ENCODE results near the gene SF3B5. TPM values are rescaled to one million over a fixed set of nuclear protein-coding genes. Genes with fewer than 3 reads are reported as not detected.

SF3B5 gene
- total RNA-seq, 4 donors from 2014 or later, result 168 to 188 (median 186) TPM

DNA sequence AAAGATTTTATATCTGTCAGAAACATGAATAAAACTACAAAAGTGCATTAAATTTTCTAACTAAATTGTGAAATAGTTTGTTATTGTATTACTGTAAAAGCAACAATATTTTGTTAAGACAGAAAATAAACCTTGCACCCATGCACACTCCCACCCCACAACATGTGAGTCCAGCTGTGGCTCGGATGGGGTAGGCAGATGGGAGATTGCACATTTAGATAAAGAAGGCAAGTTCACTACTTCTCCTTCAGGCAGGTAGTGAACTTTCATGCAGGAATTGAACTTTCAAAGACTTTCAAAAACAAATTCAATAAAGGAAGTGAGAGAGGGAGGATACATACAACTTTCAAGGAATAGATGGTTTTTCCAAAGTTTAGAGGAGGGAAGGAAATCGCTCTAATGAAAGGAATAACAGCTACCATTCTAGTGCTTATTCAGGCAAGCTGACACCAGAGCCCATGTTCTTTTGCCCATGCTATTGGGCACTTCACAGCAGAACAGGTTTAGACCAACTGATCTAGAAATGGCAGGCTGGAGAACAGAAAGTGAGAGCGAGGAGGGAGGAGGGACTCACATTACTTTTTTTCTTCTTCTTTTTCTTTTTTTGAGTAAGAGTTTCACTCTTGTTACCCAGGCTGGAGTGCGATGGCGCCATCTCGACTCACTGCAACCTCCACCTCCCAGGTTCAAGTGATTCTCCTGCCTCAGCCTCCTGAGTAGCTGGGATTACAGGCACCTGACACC, 28.5 kb downstream of the SF3B5 start:
- H3K27ac ChIP-seq, result no peak overlapping the region
- H3K9me3 ChIP-seq, result no peaks in the 10 kb centered on the region
- peaks cover 4% of the 10 kb centered on the region in 2 donors for H3K4me1 ChIP-seq
- DNase-seq (no peak), ATAC-seq (no peak)
- TF ChIP-seq POLR2A (IDR thresholded peaks at IDR 0.05), result no peak
- TF ChIP-seq, protein P1, sequence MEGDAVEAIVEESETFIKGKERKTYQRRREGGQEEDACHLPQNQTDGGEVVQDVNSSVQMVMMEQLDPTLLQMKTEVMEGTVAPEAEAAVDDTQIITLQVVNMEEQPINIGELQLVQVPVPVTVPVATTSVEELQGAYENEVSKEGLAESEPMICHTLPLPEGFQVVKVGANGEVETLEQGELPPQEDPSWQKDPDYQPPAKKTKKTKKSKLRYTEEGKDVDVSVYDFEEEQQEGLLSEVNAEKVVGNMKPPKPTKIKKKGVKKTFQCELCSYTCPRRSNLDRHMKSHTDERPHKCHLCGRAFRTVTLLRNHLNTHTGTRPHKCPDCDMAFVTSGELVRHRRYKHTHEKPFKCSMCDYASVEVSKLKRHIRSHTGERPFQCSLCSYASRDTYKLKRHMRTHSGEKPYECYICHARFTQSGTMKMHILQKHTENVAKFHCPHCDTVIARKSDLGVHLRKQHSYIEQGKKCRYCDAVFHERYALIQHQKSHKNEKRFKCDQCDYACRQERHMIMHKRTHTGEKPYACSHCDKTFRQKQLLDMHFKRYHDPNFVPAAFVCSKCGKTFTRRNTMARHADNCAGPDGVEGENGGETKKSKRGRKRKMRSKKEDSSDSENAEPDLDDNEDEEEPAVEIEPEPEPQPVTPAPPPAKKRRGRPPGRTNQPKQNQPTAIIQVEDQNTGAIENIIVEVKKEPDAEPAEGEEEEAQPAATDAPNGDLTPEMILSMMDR (IDR thresholded peaks at IDR 0.05 in 4 of 5, conservative IDR thresholded peaks at IDR 0.05 in 1 of 5), result no peak
- in situ Hi-C loops (cut with MboI; ENCODE audit: low sequenced_read_pairs in 4 of 4), result no loop called here
- intact Hi-C loops (cut with DNase I; ENCODE audit: low total_unique reads), result no loop called here
- H3K4me3 ChIP-seq, result no peak overlapping the region
- H3K36me3 ChIP-seq, result no peaks in the 10 kb centered on the region
- H3K27me3 ChIP-seq, result peaks cover 8 to 19% (median 19%) of the 10 kb centered on the region in 3 donors

DNA sequence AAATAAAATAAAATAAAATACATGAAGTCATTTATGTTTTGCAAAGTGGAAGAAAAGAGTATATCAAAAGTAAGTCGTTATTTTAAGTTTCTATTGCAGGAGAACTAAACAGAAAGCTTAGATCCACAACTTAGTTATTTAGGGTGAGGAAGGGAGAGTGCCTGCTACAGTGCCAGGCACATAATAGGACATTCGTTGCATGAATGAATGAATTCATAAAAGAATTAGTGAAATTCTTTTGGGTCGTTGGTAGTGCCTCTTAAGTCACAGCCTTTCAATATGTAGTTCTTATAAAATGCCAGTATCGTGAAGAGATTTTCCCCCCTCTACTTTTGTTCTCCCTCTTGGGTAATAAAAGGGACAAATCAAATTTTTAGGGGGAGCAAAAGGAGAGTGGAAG, 29.1 kb downstream of the SF3B5 start:
- Histone ChIP-seq H3K27ac (no peak overlapping the region), H3K27me3 (peaks cover 8 to 19% (median 19%) of the 10 kb centered on the region in 3 donors), H3K4me1 (peaks cover 4% of the 10 kb centered on the region in 2 donors), H3K9me3 (no peaks in the 10 kb centered on the region), H3K4me3 (no peak overlapping the region), H3K36me3 (no peaks in the 10 kb centered on the region)
- TF ChIP-seq, protein P1 (IDR thresholded peaks at IDR 0.05 in 4 of 5, conservative IDR thresholded peaks at IDR 0.05 in 1 of 5), result no peak
- TF ChIP-seq POLR2A (IDR thresholded peaks at IDR 0.05), result no peak
- DNase-seq (no peak), ATAC-seq (no peak)
- intact Hi-C loops (cut with DNase I; ENCODE audit: low total_unique reads), result no loop called here
- in situ Hi-C loops (cut with MboI; ENCODE audit: low sequenced_read_pairs in 4 of 4), result no loop called here

DNA sequence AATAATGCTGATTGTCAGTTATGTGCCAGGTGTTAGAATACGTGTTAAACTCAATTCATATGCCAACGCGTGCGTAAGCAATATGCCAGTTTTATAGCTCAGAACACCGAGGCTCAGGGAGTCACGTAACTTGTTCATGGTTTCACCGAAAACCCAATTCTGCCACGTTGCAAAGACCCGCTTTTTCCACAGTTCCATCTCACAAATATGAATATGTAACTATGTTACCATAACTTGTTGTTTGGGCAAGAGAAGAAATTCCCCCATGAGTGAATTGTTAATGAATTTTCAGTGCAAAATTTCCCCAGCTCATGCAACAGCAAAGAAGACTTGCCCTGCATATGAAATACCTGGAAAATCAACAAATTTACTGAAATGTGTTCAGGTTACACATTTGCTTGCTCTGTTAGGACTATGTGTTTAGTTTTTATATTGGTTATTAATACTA, 30.1 kb downstream of the SF3B5 start:
- in situ Hi-C loops (cut with MboI; ENCODE audit: low sequenced_read_pairs in 4 of 4) (no loop called here), intact Hi-C loops (cut with DNase I; ENCODE audit: low total_unique reads) (loop anchor here (2.0 kb wide), 1 partner anchor 30 kb away; the partner anchor contains the start of gene SF3B5)
- Histone ChIP-seq H3K4me1 (peaks cover 4% of the 10 kb centered on the region in 2 donors), H3K27me3 (peaks cover 8 to 19% (median 19%) of the 10 kb centered on the region in 3 donors), H3K36me3 (no peaks in the 10 kb centered on the region), H3K9me3 (no peaks in the 10 kb centered on the region), H3K4me3 (peak overlapping the region; percentile 57 to 82 (median 74)), H3K27ac (no peak overlapping the region)
- DNase-seq, result no peak
- no peak for ATAC-seq
- no peak for TF ChIP-seq POLR2A (IDR thresholded peaks at IDR 0.05)
- TF ChIP-seq, protein P1 (IDR thresholded peaks at IDR 0.05 in 4 of 5, conservative IDR thresholded peaks at IDR 0.05 in 1 of 5), result no peak

DNA sequence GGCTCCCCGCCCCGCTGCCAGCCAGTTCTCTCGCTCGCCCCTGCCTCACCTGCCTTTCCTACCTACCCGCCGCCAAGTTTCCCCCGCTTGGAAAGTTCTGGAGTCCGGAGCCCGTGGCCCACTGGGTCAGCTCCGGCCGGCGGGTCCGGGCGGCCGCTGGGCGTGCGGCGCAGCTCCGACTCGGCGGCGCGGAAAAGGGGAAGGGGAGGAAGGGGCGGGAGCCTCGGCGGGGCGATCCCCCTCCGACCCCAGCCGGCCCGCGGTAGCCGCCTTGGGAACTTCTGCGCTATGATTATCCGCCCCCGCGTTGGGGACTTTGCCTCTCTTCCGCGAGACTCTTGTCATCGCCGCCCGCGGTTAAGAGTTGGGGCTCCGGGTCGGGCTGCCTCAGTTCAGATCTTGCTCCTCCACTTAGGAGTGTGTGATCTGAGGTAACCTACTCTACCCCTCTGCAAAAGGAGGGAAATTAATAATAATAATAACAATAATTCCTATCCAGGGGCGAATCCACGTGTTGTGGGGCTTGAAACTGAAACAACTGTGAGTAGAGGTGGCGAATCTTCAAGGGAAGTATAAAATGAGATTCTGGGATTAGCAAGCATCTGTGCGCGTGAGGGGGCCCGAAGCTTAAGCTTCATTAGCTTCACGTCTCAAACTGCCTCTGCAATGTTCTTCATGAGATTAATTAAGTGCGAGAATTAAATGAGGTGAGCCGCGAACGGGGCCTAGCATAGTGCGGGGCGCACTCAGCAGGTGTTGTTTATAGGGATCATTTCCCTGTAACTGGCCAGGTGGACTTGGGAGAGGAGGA, 30.8 kb downstream of the SF3B5 start:
- H3K9me3 ChIP-seq, result no peaks in the 10 kb centered on the region
- no peaks in the 10 kb centered on the region for H3K36me3 ChIP-seq
- peak overlapping the region; percentile 57 to 82 (median 74) for H3K4me3 ChIP-seq
- ATAC-seq, result peak in 1 of 2 donors; percentile 33
- intact Hi-C loops (cut with DNase I; ENCODE audit: low total_unique reads), result loop anchor here (1.0 to 2.0 kb wide), 2 partner anchors 30 to 151 kb away; partner anchors contain the start of gene SF3B5
- no peak for DNase-seq
- H3K4me1 ChIP-seq, result peaks cover 4% of the 10 kb centered on the region in 2 donors
- H3K27ac ChIP-seq, result peak overlapping the region in 1 of 4 donors; percentile 21
- in situ Hi-C loops (cut with MboI; ENCODE audit: low sequenced_read_pairs in 4 of 4), result no loop called here
- H3K27me3 ChIP-seq, result peaks cover 8 to 19% (median 19%) of the 10 kb centered on the region in 3 donors
- TF ChIP-seq, protein P1 (IDR thresholded peaks at IDR 0.05 in 4 of 5, conservative IDR thresholded peaks at IDR 0.05 in 1 of 5), result no peak
- TF ChIP-seq POLR2A (IDR thresholded peaks at IDR 0.05), result no peak
